ENCODE data around the gene HBA1. TPM values are rescaled to one million over a fixed set of nuclear protein-coding genes. Genes with fewer than 3 reads are reported as not detected.

HBA1 gene
- total and polyA plus RNA-seq, 9 of the 15 experiments (the other 6 are each of a cell fraction or from before 2014, with no cell fraction given), result 128 to 2,388 (median 380) TPM

DNA sequence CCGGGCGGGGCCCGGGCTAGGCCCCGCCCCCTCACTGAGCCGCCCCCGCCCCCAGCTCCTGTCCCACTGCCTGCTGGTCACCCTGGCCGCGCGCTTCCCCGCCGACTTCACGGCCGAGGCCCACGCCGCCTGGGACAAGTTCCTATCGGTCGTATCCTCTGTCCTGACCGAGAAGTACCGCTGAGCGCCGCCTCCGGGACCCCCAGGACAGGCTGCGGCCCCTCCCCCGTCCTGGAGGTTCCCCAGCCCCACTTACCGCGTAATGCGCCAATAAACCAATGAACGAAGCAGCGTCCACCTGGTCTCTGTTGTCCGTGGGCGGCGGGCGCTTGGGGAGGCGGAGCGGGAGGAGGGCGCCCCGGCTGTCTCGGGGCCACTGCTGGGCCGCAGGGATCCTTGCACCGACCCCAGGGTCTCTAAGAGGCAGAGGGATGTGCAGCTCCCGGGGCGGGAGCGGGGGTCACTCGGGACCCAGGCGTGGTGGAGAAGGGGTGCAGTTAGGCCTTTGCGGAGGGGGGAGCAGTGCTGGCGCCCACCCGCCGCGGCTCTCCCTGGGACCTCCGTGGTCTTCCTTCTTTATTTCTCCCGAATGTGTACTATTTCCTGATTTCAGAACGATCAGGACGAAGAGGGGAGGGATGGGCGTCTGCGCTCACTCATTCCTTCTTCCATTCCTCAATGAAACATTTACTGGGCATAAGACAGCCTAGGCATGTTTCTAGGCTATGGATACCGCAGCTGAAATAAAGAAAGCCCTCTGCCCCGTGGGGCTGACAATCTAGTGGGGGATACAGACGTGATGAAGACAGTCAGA is 22.1 kb upstream of the HBA1 start (continued):
- no peak for TF ChIP-seq CC2D1A (IDR thresholded peaks at IDR 0.05)
- no peak for TF ChIP-seq RFX1 (IDR thresholded peaks at IDR 0.05)
- no peak for TF ChIP-seq HNRNPK (IDR thresholded peaks at IDR 0.05; ENCODE audit: low read depth, low read length, poor library complexity, severe bottlenecking)
- no peak for TF ChIP-seq STAT5B (CRISPR knock-in tag; IDR thresholded peaks at IDR 0.05)
- no peak for TF ChIP-seq CHD4 (IDR thresholded peaks at IDR 0.05; ENCODE audit: insufficient read depth, insufficient replicate concordance, low read depth, low read length, poor library complexity, severe bottlenecking)
- TF ChIP-seq CTBP1 (IDR thresholded peaks at IDR 0.05; ENCODE audit: borderline replicate concordance), result peak; percentile 38; the same call in 1 of the 2 replicates
- TF ChIP-seq TAF15 (IDR thresholded peaks at IDR 0.05; ENCODE audit: low read depth, low read length), result no peak
- 0 out of 2 replicates have a peak, but pooled peaks have one; percentile 43 for TF ChIP-seq TARDBP (IDR thresholded peaks at IDR 0.05)
- no peak for TF ChIP-seq MAFK (IDR thresholded peaks at IDR 0.05; ENCODE audit: low read length)
- no peak for TF ChIP-seq EP300 (IDR thresholded peaks at IDR 0.05; ENCODE audit: low read length)
- TF ChIP-seq HSF4 (CRISPR knock-in tag; IDR thresholded peaks at IDR 0.05; ENCODE audit: borderline replicate concordance), result no peak; the same call in 1 of the 2 replicates
- no peak for TF ChIP-seq ZBTB1 (CRISPR knock-in tag; IDR thresholded peaks at IDR 0.05; ENCODE audit: borderline replicate concordance, low read depth)
- TF ChIP-seq OTX1 (CRISPR knock-in tag; IDR thresholded peaks at IDR 0.05), result no peak
- TF ChIP-seq ZFX (CRISPR knock-in tag; IDR thresholded peaks at IDR 0.05), result peak; percentile 68
- no peak for TF ChIP-seq FOXA3 (CRISPR knock-in tag; conservative IDR thresholded peaks at IDR 0.05 in 1 of 2, IDR thresholded peaks at IDR 0.05 in 1 of 2)
- no peak for TF ChIP-seq YY1 (IDR thresholded peaks at IDR 0.05; ENCODE audit: borderline replicate concordance in 1 of 3, control insufficient read depth in 1 of 3, extremely low read depth in 1 of 3, insufficient read depth in 3 of 3, insufficient read length in 1 of 3, insufficient replicate concordance in 2 of 3, low read depth in 1 of 3, low read length in 2 of 3)
- TF ChIP-seq HLTF (IDR thresholded peaks at IDR 0.05), result no peak
- TF ChIP-seq HDAC1 (IDR thresholded peaks at IDR 0.05), result peak in 1 of 2 experiments; percentile 63; a peak in 2 of 4 replicates
- no peak for TF ChIP-seq POLR2H (tag; IDR thresholded peaks at IDR 0.05; ENCODE audit: low read depth)
- TF ChIP-seq ZNF707 (CRISPR knock-in tag; conservative IDR thresholded peaks at IDR 0.05), result no peak
- TF ChIP-seq, protein P1, sequence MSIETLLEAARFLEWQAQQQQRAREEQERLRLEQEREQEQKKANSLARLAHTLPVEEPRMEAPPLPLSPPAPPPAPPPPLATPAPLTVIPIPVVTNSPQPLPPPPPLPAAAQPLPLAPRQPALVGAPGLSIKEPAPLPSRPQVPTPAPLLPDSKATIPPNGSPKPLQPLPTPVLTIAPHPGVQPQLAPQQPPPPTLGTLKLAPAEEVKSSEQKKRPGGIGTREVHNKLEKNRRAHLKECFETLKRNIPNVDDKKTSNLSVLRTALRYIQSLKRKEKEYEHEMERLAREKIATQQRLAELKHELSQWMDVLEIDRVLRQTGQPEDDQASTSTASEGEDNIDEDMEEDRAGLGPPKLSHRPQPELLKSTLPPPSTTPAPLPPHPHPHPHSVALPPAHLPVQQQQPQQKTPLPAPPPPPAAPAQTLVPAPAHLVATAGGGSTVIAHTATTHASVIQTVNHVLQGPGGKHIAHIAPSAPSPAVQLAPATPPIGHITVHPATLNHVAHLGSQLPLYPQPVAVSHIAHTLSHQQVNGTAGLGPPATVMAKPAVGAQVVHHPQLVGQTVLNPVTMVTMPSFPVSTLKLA (conservative IDR thresholded peaks at IDR 0.05), result peak; percentile 55 to 68; a peak in 3 of 4 replicates
- TF ChIP-seq MTA3 (IDR thresholded peaks at IDR 0.05; ENCODE audit: borderline replicate concordance), result 0 out of 2 replicates have a peak, but pooled peaks have one; percentile 69
- TF ChIP-seq HMGN3 (IDR thresholded peaks at IDR 0.05; ENCODE audit: borderline replicate concordance, extremely low read depth, insufficient read length, low read depth, low read length), result no peak
- no peak for TF ChIP-seq MED1 (CRISPR knock-in tag; IDR thresholded peaks at IDR 0.05; ENCODE audit: borderline replicate concordance)
- TF ChIP-seq PTTG1 (tag; IDR thresholded peaks at IDR 0.05; ENCODE audit: low read depth), result no peak
- no peak for TF ChIP-seq KAT7 (CRISPR knock-in tag; IDR thresholded peaks at IDR 0.05; ENCODE audit: borderline replicate concordance)
- no peak for TF ChIP-seq ZNF561 (CRISPR knock-in tag; conservative IDR thresholded peaks at IDR 0.05)
- no peak for TF ChIP-seq BDP1 (IDR thresholded peaks at IDR 0.05; ENCODE audit: insufficient read depth, insufficient read length)
